HepG2 (cell line): ENCODE measurements around the gene ACSS1. TPM values are rescaled to one million over a fixed set of nuclear protein-coding genes. Genes with fewer than 3 reads are reported as not detected.
A peak's percentile ranks its signal among the peaks of the same experiment; 100 is the strongest.

Experiments used
- ATF5 ChIP-seq: sonication (generic); formaldehyde crosslinking; IDR thresholded peaks from 2 replicates; pipeline ENCODE4 v1.4.0; 2020; ENCODE audit warnings: mild to moderate bottlenecking, low read depth, missing genetic modification reagents
- ATF7 ChIP-seq, 2 experiments: fragments of 450-650 bp in 1 of 2; sonication (generic) in 1 of 2; formaldehyde crosslinking in 1 of 2; IDR thresholded peaks; 2 replicates each; pipeline versions ENCODE4 v1.4.0 to v1.6.1; 2016 to 2020; ENCODE audit warnings: antibody characterized with exemption in 1 of 2, mild to moderate bottlenecking in 1 of 2, missing genetic modification reagents in 1 of 2
- EZH2 ChIP-seq: conservative IDR thresholded peaks from 2 replicates; pipeline ENCODE4 v1.6.1; 2012; ENCODE audit warnings: mild to moderate bottlenecking, low read depth, low read length, moderate library complexity
- FOXO4 ChIP-seq: sonication (generic); formaldehyde crosslinking; conservative IDR thresholded peaks from 2 replicates; pipeline ENCODE4 v1.8.1; 2023; ENCODE audit warnings: missing genetic modification reagents
- GFI1 ChIP-seq: sonication (generic); formaldehyde crosslinking; IDR thresholded peaks from 2 replicates; pipeline ENCODE4 v1.5.0; 2020; ENCODE audit warnings: missing genetic modification reagents, mild to moderate bottlenecking, borderline replicate concordance
- GLMP ChIP-seq: sonication (generic); formaldehyde crosslinking; IDR thresholded peaks from 2 replicates; pipeline ENCODE4 v1.9.0; 2021; ENCODE audit warnings: missing genetic modification reagents, mild to moderate bottlenecking, borderline replicate concordance
- HOXA9 ChIP-seq: sonication (generic); formaldehyde crosslinking; IDR thresholded peaks from 2 replicates; pipeline ENCODE4 v1.8.1; 2022; ENCODE audit warnings: missing genetic modification reagents, mild to moderate bottlenecking, moderate library complexity, borderline replicate concordance
- IKZF1 ChIP-seq: fragments of 450-650 bp; IDR thresholded peaks from 2 replicates; pipeline ENCODE4 v1.7.1; 2016
- JUNB ChIP-seq: sonication (generic); formaldehyde crosslinking; IDR thresholded peaks from 2 replicates; pipeline ENCODE4 v1.8.0; 2022; ENCODE audit warnings: missing genetic modification reagents, mild to moderate bottlenecking, borderline replicate concordance
- MEF2D ChIP-seq: sonication (generic); formaldehyde crosslinking; IDR thresholded peaks from 2 replicates; pipeline ENCODE4 v1.5.1; 2020; ENCODE audit warnings: mild to moderate bottlenecking, missing genetic modification reagents
- MLX ChIP-seq: IDR thresholded peaks from 2 replicates; pipeline ENCODE4 v1.6.1; 2016
- MNT ChIP-seq: fragments of 450-650 bp; IDR thresholded peaks from 2 replicates; pipeline ENCODE4 v1.6.1; 2016
- NFATC3 ChIP-seq: sonication (generic); formaldehyde crosslinking; IDR thresholded peaks from 2 replicates; pipeline ENCODE4 v1.5.1; 2020; ENCODE audit warnings: mild to moderate bottlenecking, missing genetic modification reagents
- NRL ChIP-seq: sonication (generic); formaldehyde crosslinking; IDR thresholded peaks from 2 replicates; pipeline ENCODE4 v1.5.0; 2020; ENCODE audit warnings: missing genetic modification reagents, mild to moderate bottlenecking, moderate library complexity, borderline replicate concordance
- SIN3A ChIP-seq: IDR thresholded peaks from 2 replicates; pipeline ENCODE4 v1.6.1; 2011; ENCODE audit warnings: low read depth, mild to moderate bottlenecking, control low read depth, low read length, borderline replicate concordance
- SMAD1 ChIP-seq: sonication (generic); formaldehyde crosslinking; IDR thresholded peaks from 2 replicates; pipeline ENCODE4 v1.4.0; 2020; ENCODE audit warnings: missing genetic modification reagents, low read depth, mild to moderate bottlenecking, borderline replicate concordance
- ZNF251 ChIP-seq: sonication (generic); formaldehyde crosslinking; IDR thresholded peaks from 2 replicates; pipeline ENCODE4 v1.9.0; 2021; ENCODE audit warnings: mild to moderate bottlenecking, missing genetic modification reagents
- ZNF598 ChIP-seq: sonication (generic); formaldehyde crosslinking; IDR thresholded peaks from 2 replicates; pipeline ENCODE4 v1.5.1; 2020; ENCODE audit warnings: mild to moderate bottlenecking, missing genetic modification reagents, borderline replicate concordance
- ZNF691 ChIP-seq: sonication (generic); formaldehyde crosslinking; IDR thresholded peaks from 2 replicates; pipeline ENCODE4 v1.4.0; 2020; ENCODE audit warnings: missing genetic modification reagents, low read depth, mild to moderate bottlenecking, borderline replicate concordance
- ZNF746 ChIP-seq: sonication (generic); formaldehyde crosslinking; IDR thresholded peaks from 2 replicates; pipeline ENCODE4 v1.8.0; 2022; ENCODE audit warnings: mild to moderate bottlenecking, missing genetic modification reagents
- polyA plus RNA-seq, 8 experiments: library from polyadenylated mRNA; depleted of rRNA in 3 of 8; stranded (reverse) in 7 of 8; unstranded in 1 of 8; fragments of >200 nt; fragmentation: Illumina TruSeq in 4 of 8; extraction: Trizol in 4 of 8; gene quantifications; 2 replicates each; pipeline versions ENCODE4 v1.2.1 to v1.2.3, GENCODE V29; 2011 to 2016; ENCODE audit warnings: low read depth in 4 of 8, missing spikeins in 1 of 8, mixed read lengths in 1 of 8; ENCODE audit not compliant: insufficient read depth in 1 of 8
- total RNA-seq, 5 experiments: library from RNA; depleted of rRNA; stranded (reverse); fragments of >200 nt; fragmentation: Illumina TruSeq; extraction: Trizol; gene quantifications; 2 replicates each; pipeline ENCODE4 v1.2.3, GENCODE V29; 2016; ENCODE audit warnings: low read depth in 1 of 5

ACSS1 gene
- total and polyA plus RNA-seq, 2 of the 13 experiments (the other 11 are each of a cell fraction or from before 2014, with no cell fraction given) = 15.2 to 41.6 TPM

- TF ChIP-seq NRL (CRISPR knock-in tag) = peak; percentile 53; the same call in 1 of the 2 replicates
- TF ChIP-seq SMAD1 (CRISPR knock-in tag) = no peak
- peak; percentile 89 for TF ChIP-seq MNT
- TF ChIP-seq MEF2D (CRISPR knock-in tag) = no peak
- no peak for TF ChIP-seq NFATC3
- TF ChIP-seq EZH2 = no peak
- no peak for TF ChIP-seq MLX (CRISPR knock-in tag)
- 0 out of 2 replicates have a peak, but pooled peaks have one; percentile 55 for TF ChIP-seq ATF5
- no peak for TF ChIP-seq HOXA9 (CRISPR knock-in tag)
- TF ChIP-seq FOXO4 (CRISPR knock-in tag) = no peak
- no peak for TF ChIP-seq GFI1 (CRISPR knock-in tag)
- peak; percentile 6; the same call in 1 of the 2 replicates for TF ChIP-seq ATF7 (IDR thresholded peaks at IDR 0.05)
- TF ChIP-seq ATF7 (CRISPR knock-in tag; IDR thresholded peaks at IDR 0.05) = no peak
- TF ChIP-seq ZNF251 (CRISPR knock-in tag) = 0 out of 2 replicates have a peak, but pooled peaks have one; percentile 33
- TF ChIP-seq ZNF691 (CRISPR knock-in tag) = 0 out of 2 replicates have a peak, but pooled peaks have one; percentile 27
- TF ChIP-seq ZNF746 = no peak
- no peak for TF ChIP-seq ZNF598 (CRISPR knock-in tag)
- no peak for TF ChIP-seq SIN3A
- no peak for TF ChIP-seq GLMP (CRISPR knock-in tag)
- peak; percentile 67; the same call in 1 of the 2 replicates for TF ChIP-seq IKZF1
- peak; percentile 46 for TF ChIP-seq JUNB (CRISPR knock-in tag)
Measured at GRCh38 chr20:25067102-25067987, 9.4 kb upstream of the ACSS1 start (continued).
